Astrocyte of the hippocampus (primary cell): Measurements from ENCODE around the gene CHRNA1.
A peak's percentile ranks its signal among the peaks of the same experiment; 100 is the strongest.
"Not testable (repeated sequence)": the region's sequence is repeated elsewhere in the genome, so short reads cannot be mapped to it uniquely, and the experiment has no call there.

ENCODE experiments used
- DNase-seq: peaks from one replicate; pipeline ENCODE4 v3.0.0; 2011; ENCODE audit warnings: low read depth, low spot score

The CHRNA1 gene

GRCh38 chr2:174717273-174717672 lies 47.0 kb downstream of the CHRNA1 start:
- peak; percentile 87 for DNase-seq

DNA sequence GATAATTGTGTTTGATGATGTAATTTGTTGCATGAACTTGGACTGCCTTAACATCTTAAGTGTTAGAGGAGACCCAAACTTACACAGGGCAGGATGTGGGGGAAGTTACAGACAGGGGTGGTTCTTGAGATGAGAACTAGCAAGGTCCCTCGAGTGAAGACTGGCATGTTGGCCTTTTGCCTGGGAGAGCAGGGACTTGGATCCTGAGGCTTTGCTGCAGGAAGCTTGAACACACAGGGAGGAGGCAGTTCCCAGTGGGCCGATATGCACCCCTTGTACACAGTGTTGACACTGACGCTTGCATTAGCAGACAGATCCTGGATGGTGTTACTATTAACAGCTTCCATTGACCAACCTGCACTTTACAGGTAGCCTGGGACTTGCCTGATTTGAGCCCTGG lies 47.5 kb downstream of the CHRNA1 start:
- DNase-seq, result peak; percentile 10

- no peak for DNase-seq
Observed at GRCh38 chr2:174713686-174714085, 50.6 kb downstream of the CHRNA1 start.

DNA sequence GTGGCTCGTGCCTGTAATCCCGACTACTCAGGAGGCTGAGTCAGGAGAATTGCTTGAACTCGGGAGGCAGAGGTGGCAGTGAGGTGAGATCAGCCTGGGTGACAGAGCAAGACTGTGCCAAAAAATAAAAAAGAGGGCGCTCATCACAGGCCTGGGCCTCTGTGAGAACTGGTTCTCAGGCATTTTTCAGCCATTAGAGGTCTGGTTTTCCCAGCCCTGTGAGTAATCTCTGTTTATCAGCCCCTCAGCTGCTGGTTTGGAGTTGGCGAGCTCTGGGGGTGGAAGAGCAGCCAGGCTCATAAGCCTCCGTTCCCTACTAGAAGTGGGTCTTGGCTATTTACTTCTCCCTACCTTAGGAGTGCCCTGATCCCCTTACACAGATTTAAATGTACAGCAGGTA lies 53.1 kb downstream of the CHRNA1 start:
- DNase-seq, result peak; percentile 68

DNA sequence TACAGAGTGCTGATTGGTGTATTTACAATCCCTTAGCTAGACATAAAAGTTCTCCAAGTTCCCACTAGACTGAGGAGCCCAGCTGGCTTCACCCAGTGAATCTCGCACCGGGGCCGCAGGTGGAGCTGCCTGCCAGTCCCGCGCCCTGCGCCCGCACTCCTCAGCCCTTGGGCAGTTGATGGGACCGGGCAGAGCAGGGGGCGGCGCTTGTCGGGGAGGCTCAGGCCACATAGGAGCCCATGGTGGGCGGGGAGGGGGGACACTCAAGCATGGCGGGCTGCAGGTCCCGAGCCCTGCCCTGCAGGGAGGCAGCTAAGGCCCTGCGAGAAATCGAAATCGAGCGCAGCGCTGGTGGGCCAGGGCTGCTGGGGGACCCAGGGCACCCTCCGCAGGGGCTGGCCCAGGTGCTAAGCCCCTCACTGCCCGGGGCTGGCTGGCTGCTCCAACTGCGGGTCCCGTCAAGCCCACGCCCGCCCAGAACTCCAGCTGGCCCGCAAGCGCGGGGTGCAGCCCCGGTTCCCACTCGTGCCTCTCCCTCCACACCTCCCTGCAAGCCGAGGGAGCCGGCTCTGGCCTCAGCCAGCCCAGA lies 54.8 kb downstream of the CHRNA1 start:
- not testable (repeated sequence) for DNase-seq

DNA sequence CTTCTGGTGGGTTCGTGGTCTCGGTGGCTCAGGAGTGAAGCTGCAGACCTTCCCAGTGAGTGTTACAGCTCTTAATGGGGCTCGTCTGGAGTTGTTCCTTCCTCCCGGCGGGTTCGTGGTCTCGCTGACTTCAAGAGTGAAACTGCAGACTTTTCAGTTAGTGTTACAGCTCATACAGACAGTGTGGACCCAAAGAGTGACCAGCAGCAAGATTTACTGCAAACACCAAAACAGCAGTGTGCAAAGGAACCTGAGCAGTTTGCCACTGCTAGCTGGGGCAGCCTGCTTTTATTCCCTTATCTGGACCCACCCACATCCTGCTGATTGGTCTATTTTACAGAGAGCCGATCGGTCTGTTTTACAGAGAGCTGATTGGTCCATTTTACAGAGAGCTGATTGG lies 55.6 kb downstream of the CHRNA1 start:
- DNase-seq, result no peak

DNA sequence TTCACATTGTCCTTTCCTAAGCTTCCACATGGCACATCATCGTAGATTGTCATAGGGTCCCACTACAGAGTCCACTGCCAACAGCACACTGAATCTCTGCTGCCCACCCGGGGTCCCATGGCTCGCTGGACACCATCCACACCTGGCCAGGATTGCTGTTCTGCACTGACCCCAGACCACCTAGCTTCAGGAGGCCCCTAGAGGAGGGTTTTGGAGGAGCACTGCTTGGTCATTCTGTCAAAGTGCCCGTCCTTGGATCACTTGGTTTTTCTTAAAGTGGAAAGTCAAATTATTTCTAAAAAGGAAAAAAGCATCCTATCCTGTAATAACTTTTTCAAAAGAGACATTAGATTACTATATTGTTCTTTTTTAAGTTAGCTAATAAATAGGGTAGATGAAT lies 59.0 kb downstream of the CHRNA1 start:
- DNase-seq, result no peak

DNA sequence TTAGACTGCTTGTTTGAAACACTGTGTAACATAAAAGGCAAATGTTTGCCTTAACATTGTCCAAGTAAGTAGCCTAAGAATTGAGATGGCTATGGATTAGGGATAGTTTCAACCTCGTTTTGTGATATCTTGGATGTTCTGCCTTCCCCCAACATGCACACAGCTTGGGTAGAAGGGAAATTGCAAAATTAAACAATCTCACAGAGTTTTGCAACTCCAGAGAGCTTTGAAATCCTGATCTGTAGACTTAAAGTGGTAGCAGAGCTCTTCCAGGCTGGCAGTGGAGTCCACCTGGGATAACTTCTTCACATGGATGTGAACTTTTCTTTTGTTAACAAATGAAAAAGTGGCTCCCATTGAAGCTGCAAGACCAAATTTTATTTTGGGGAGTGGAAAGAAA lies 59.6 kb downstream of the CHRNA1 start:
- no peak for DNase-seq

GRCh38 chr2:174704061-174704460 lies 60.2 kb downstream of the CHRNA1 start:
- no peak for DNase-seq

DNA sequence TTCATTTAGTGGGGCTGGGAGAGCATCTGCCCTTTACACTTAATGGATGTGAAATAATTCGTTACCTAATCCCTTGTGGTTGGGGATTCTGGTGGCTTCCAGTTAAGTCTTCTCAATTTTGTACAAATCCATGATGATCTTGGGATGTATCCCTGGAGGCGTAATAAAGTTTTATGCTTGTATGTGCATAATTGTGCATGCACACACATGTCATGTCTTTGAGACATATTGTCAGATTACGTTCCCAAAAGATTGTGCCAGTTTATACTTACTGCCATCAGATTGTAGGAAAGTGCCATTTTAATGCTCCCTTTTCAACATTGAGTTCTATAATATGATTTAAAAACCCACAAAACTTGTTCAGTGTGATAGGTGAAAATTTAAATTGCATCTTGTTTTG lies 60.8 kb downstream of the CHRNA1 start:
- no peak for DNase-seq

DNA sequence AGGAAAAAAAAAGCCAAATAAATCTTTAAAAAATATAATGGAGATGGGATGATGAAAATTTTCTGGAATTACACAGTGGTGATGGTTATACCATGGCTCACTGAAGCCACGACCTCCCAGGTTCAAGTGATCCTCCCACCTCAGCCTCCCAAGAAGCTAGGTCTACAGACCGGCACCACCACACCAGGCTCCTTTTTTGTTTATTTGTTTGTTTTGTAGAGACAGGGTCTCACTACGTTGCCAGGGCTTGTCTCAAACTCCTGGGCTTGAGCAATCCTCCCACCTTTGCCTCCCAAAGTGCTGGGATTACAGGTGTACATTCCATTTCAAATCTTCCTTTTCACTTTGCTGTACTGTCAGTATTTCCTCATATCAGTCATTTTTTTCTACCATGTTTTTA lies 61.7 kb downstream of the CHRNA1 start:
- DNase-seq, result no peak

DNA sequence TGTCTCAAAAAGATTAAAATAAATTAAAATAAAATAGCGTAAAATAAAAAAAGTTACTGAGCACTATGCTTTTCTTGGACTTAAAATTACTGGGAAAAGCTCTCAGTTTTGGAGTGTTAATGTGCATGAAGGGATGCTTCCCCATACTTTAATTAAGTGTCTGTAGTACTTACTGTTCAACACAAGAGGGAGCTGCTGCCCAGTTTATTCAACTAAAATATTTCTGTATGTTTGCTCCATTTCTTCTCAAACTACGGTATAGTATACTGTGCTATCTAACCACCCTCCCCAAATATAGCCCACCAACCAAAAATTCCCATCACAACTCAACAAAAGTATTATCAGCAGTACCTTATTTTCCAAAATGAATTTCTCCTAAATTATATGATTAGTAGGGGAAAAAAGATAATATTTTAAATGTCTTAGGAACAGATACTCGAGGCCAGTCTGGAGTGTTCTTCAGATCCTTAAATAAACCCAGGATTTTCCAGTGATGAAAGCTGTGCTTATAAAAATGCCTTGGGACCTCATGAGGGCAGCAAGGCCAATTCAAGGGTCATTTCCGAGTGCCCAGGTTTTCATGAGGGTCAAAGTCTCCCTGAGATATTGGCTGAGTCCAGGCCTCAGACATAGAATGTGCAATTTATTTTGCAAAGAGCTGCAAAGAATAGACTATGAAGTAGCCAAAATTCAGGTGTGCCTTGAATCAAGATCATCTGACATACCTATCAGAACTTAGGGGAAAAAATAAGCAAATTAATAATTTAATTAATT lies 64.1 kb downstream of the CHRNA1 start:
- DNase-seq, result peak; percentile 71
